Kasumi-1 (cell line): ENCODE results near the gene RPLP1.

Experiments used
- DNase-seq, 2 experiments: peaks; one replicate each; lab custom pipeline; 2025; lab: John Stamatoyannopoulos, UW

Gene RPLP1

GRCh38 chr15:69452692-69453521 is at the start of gene RPLP1:
RPLP1 (plus strand) TSS chr15:69452818; CDS start chr15:69452949, 131 bp downstream.
- peak; percentile 90 to 93 for DNase-seq

GRCh38 chr15:69403594-69403993 is 49.0 kb upstream of the RPLP1 start:
- DNase-seq, result no peak

- DNase-seq, result no peak
These were observed 47.5 kb upstream of the RPLP1 start for GRCh38 chr15:69405110-69405509.

GRCh38 chr15:69407719-69408400 is 44.8 kb upstream of the RPLP1 start:
- DNase-seq, result no peak

- no peak for DNase-seq
These were observed 43.8 kb upstream of the RPLP1 start for GRCh38 chr15:69408841-69409240.

GRCh38 chr15:69410248-69410874 is 42.3 kb upstream of the RPLP1 start:
- DNase-seq, result peak in 1 of 2 experiments; percentile 47

GRCh38 chr15:69412274-69412673 is 40.3 kb upstream of the RPLP1 start:
- DNase-seq, result no peak

GRCh38 chr15:69412701-69413100 is 39.9 kb upstream of the RPLP1 start:
- no peak for DNase-seq

- peak; percentile 88 to 93 for DNase-seq
These were observed 38.6 kb upstream of the RPLP1 start, which contains the start of gene KIF23 for GRCh38 chr15:69413822-69414700. KIF23 (plus strand) TSS chr15:69414349; CDS start chr15:69414466, 117 bp downstream.

- DNase-seq, result peak; percentile 39 to 51
These were observed 37.9 kb upstream of the RPLP1 start for GRCh38 chr15:69414701-69415167.

GRCh38 chr15:69415381-69415780 is 37.2 kb upstream of the RPLP1 start:
- DNase-seq, result no peak

GRCh38 chr15:69417581-69417980 is 35.0 kb upstream of the RPLP1 start:
- DNase-seq, result no peak

- DNase-seq, result no peak
These were observed 31.1 kb upstream of the RPLP1 start for GRCh38 chr15:69421498-69421897.

- DNase-seq, result no peak
These were observed 30.2 kb upstream of the RPLP1 start for GRCh38 chr15:69422336-69422895.

- DNase-seq, result no peak
These were observed 28.6 kb upstream of the RPLP1 start for GRCh38 chr15:69424001-69424400.

- no peak for DNase-seq
These were observed 27.7 kb upstream of the RPLP1 start for GRCh38 chr15:69424748-69425413.

GRCh38 chr15:69433831-69434230 is 18.8 kb upstream of the RPLP1 start:
- DNase-seq, result no peak

GRCh38 chr15:69434238-69434637 is 18.4 kb upstream of the RPLP1 start:
- no peak for DNase-seq

GRCh38 chr15:69434679-69435078 is 17.9 kb upstream of the RPLP1 start:
- DNase-seq, result no peak

GRCh38 chr15:69435985-69436384 is 16.6 kb upstream of the RPLP1 start:
- DNase-seq, result no peak

GRCh38 chr15:69436951-69437350 is 15.7 kb upstream of the RPLP1 start:
- no peak for DNase-seq
